SK-N-SH (cell line): ENCODE results near the gene CEP112.

Source experiments
- CTCF ChIP-seq: fragments of 200-600 bp; sonication (generic); IDR thresholded peaks from 2 replicates; pipeline ENCODE4 v1.6.1; 2017; ENCODE audit warnings: antibody characterized with exemption, mild to moderate bottlenecking, moderate library complexity
- EP300 ChIP-seq, 2 experiments: IDR thresholded peaks; 2 replicates each; pipeline versions ENCODE4 v1.4.0 to v1.6.1; 2012; ENCODE audit warnings: borderline replicate concordance in 1 of 2, low read depth in 1 of 2, low read length in 1 of 2
- FOXJ3 ChIP-seq: sonication (generic); formaldehyde crosslinking; IDR thresholded peaks from 2 replicates; pipeline ENCODE4 v1.5.1; 2020; ENCODE audit warnings: mild to moderate bottlenecking, missing genetic modification reagents
- JUND ChIP-seq: IDR thresholded peaks from 2 replicates; pipeline ENCODE4 v1.4.0; 2012
- MXI1 ChIP-seq: IDR thresholded peaks from 2 replicates; pipeline ENCODE4 v1.6.1; 2012; ENCODE audit warnings: mild to moderate bottlenecking, low read depth, low read length, improper control_type of control experiment
- POLR2AphosphoS5 ChIP-seq: IDR thresholded peaks from 2 replicates; pipeline ENCODE4 v1.6.1; 2012; ENCODE audit warnings: low read depth, low read length
- RAD21 ChIP-seq: IDR thresholded peaks from 2 replicates; pipeline ENCODE4 v1.6.1; 2012; ENCODE audit warnings: mild to moderate bottlenecking, low read length
- REST ChIP-seq: IDR thresholded peaks from 2 replicates; pipeline ENCODE4 v1.6.1; 2012; ENCODE audit warnings: mild to moderate bottlenecking, low read depth, low read length, moderate library complexity
- RFX5 ChIP-seq: IDR thresholded peaks from 2 replicates; pipeline ENCODE4 v1.6.1; 2012; ENCODE audit warnings: mild to moderate bottlenecking, improper control_type of control experiment, low read length
- SMC3 ChIP-seq: IDR thresholded peaks from 2 replicates; pipeline ENCODE4 v1.6.1; 2012; ENCODE audit warnings: low read depth, low read length, improper control_type of control experiment
- YY1 ChIP-seq: IDR thresholded peaks from 2 replicates; pipeline ENCODE4 v1.4.0; 2012; ENCODE audit warnings: low read depth, mild to moderate bottlenecking
- TF ChIP-seq, protein P1 (sequence below): IDR thresholded peaks from 2 replicates; pipeline ENCODE4 v1.4.0; 2012; ENCODE audit warnings: low read depth
- TF ChIP-seq, protein P2 (sequence below): IDR thresholded peaks from 2 replicates; pipeline ENCODE4 v1.4.0; 2012; ENCODE audit warnings: low read depth, borderline replicate concordance
- TF ChIP-seq, protein P3 (sequence below): IDR thresholded peaks from 2 replicates; pipeline ENCODE4; 2012

- TF ChIP-seq CTCF (no peak), JUND (no peak), SMC3 (no peak), MXI1 (no peak), EP300 (IDR thresholded peaks at IDR 0.05; ENCODE audit: borderline replicate concordance in 1 of 2, low read depth in 1 of 2, low read length in 1 of 2) (no peak), POLR2AphosphoS5 (no peak), YY1 (no peak), FOXJ3 (CRISPR knock-in tag) (no peak), REST (no peak), RAD21 (no peak), RFX5 (no peak)
- TF ChIP-seq, protein P1, sequence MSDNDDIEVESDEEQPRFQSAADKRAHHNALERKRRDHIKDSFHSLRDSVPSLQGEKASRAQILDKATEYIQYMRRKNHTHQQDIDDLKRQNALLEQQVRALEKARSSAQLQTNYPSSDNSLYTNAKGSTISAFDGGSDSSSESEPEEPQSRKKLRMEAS = no peak
- TF ChIP-seq, protein P2, sequence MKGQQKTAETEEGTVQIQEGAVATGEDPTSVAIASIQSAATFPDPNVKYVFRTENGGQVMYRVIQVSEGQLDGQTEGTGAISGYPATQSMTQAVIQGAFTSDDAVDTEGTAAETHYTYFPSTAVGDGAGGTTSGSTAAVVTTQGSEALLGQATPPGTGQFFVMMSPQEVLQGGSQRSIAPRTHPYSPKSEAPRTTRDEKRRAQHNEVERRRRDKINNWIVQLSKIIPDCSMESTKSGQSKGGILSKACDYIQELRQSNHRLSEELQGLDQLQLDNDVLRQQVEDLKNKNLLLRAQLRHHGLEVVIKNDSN = no peak
- TF ChIP-seq, protein P3, sequence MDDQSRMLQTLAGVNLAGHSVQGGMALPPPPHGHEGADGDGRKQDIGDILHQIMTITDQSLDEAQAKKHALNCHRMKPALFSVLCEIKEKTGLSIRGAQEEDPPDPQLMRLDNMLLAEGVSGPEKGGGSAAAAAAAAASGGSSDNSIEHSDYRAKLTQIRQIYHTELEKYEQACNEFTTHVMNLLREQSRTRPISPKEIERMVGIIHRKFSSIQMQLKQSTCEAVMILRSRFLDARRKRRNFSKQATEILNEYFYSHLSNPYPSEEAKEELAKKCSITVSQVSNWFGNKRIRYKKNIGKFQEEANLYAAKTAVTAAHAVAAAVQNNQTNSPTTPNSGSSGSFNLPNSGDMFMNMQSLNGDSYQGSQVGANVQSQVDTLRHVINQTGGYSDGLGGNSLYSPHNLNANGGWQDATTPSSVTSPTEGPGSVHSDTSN = no peak
Measured at GRCh38 chr17:65730711-65731169, 461.2 kb downstream of the CEP112 start.
